Airway epithelial cell (primary cell): ENCODE results near the gene OR6J1. TPM values are rescaled to one million over a fixed set of nuclear protein-coding genes. Genes with fewer than 3 reads are reported as not detected.

Experiments
- total RNA-seq: library from RNA; depleted of rRNA; stranded (reverse); fragments of >200 nt; gene quantifications from 2 replicates; pipeline ENCODE4 v1.2.3, GENCODE V29; 2015

Gene OR6J1
- total RNA-seq: not detected in 2 replicates

GRCh38 chr14:22644305-22644635, at the start of gene OR6J1:
OR6J1 (minus strand) TSS chr14:22644352; CDS start chr14:22634811, 9,541 bp downstream.

DNA sequence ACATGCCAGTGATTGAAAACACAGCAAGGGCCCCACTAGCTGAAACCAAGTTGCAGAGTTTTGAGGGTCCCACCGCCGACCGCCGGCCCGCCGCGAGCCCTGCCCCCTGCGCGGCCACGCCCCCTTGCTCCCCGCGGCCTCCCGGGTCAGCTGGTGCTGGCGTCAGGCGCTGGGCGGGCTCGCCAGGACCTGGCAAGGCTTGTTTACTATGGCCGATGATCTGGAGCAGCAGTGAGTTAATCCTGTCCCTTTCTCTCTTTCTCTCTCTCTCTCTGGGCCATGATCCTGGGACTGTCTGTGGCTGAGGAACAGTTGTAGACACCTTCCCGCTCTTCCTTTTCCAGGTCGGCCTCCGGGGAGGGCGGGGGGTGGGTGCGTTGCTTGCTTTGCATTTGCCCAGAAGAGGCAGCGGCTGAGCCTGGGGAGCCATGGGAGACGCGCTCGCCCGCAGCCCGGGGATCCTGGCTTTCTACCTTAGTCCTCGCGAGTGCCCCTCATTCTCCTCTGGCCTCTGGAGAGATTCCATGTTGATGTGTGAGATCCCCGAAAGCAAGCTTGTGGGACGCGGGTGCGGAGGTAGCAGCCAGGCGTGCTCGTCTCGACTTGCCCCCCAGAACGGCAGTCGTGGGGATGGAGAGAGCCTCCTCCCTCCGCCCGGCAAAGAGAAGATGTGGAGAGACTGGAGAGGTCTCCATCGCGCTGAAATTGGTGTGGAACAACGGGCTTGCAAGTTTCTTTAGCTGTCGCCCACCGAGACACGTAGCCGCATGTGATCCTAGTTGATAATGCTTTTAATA, 45.9 kb downstream of the OR6J1 start, which contains the start of gene ABHD4:
TSS of gene ABHD4 (plus strand) at position 202 of the 797 bp plus-strand sequence. CDS start at position 209, 7 bp downstream.

DNA sequence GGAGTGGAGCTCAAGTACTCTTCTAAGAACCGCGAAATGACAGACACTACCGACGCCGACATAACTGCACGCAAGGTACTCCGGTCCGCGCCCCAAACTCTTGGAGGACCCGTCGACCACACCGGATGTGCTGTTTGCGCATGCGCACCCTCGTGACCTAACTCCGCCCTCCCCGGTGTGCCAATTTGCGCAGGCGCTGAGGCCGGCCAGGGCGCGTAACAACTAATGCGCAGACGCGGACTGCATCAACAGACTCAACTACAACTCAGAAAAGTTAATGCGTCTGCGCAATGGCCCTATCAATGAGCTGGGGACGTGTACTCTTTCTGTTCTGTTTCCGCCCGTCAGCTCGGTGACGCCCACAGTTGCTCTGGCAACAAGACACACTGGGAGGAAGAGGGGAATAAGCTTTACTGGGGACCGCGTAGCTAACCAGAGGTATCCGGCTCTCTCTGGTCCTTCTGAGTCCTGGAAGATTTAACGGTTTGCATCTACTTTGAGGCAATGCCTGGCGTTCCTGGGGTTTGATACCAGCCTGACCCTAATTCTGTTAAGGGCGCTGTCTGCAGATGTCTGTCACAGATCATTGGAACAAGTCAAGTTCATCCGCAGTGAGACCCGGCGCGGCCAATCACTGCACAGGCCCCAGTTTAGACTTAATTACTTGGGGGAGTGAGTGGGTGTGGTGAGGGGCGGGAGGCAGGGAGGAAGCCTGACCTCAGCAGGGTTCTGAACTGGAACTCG, 54.9 kb downstream of the OR6J1 start, which contains the start of gene DAD1:
TSS of gene DAD1 (minus strand) at position 129 of the 744 bp plus-strand sequence. CDS start at position 62, 67 bp downstream.

Other genes with a start within 250 kb of the OR6J1 start
- 216 and 226 TPM in 2 replicates for gene DAD1, start 55.1 kb downstream of the OR6J1 start, total RNA-seq
- gene ABHD4, start 46.1 kb downstream of the OR6J1 start, total RNA-seq: 7.5 and 10.4 TPM in 2 replicates
- 67.5 and 105 TPM in 2 replicates for gene OXA1L, start 122.3 kb upstream of the OR6J1 start, total RNA-seq
- gene SLC7A7, start 171.1 kb upstream of the OR6J1 start, total RNA-seq: 1.3 TPM in 1 of 2 replicates, not detected in the other
- gene MRPL52, start 185.5 kb upstream of the OR6J1 start, total RNA-seq: 96.8 and 169 TPM in 2 replicates
- gene MMP14, start 192.2 kb upstream of the OR6J1 start, total RNA-seq: 187 and 214 TPM in 2 replicates
- gene LRP10, start 227.4 kb upstream of the OR6J1 start, total RNA-seq: 88.7 and 93.0 TPM in 2 replicates
- gene REM2, start 238.9 kb upstream of the OR6J1 start, total RNA-seq: 0.21 and 0.28 TPM in 2 replicates